Endothelial cell of umbilical vein (primary cell): ENCODE results near the gene ENTPD7. TPM values are rescaled to one million over a fixed set of nuclear protein-coding genes. Genes with fewer than 3 reads are reported as not detected.

Experiments
- BruUV-seq: library from RNA; stranded (reverse); fragments of 400-500 nt; replicated peaks from 2 replicates; lab custom pipeline; 2021; lab: Mats Ljungman, UMichigan
- CTCF ChIA-PET: fragments of 300-600, 350-600 bp; sonication (Branson Sonifier 250); formaldehyde crosslinking; loops from one replicate; lab custom pipeline; 2021; ENCODE audit warnings: antibody characterized with exemption, inconsistent platforms; lab: Charles Lee
- POLR2A ChIA-PET: fragments of 300-600, 350-600 bp; sonication (Branson Sonifier 250); formaldehyde crosslinking; loops from one replicate; lab custom pipeline; 2021; ENCODE audit warnings: antibody characterized with exemption, inconsistent platforms; lab: Charles Lee
- DNase-seq: peaks from one replicate; pipeline ENCODE4 v3.0.0-alpha.2; 2011; ENCODE audit warnings: low read depth, low spot score
- FAIRE-seq: peaks from 2 replicates; lab custom pipeline; 2011; peaks lifted over from hg19 to GRCh38; lab: Jason Lieb, UNC
- H2AFZ ChIP-seq: 2 replicates; pipeline ENCODE4 v1.6.0; 2012; ENCODE audit warnings: low read depth, low read length, control low read depth, inconsistent platforms
- H3K27ac ChIP-seq: 2 replicates; pipeline ENCODE4 v1.5.1; 2011; ENCODE audit warnings: low read depth, mild to moderate bottlenecking, control low read depth, low read length, moderate library complexity; ENCODE audit not compliant: insufficient read depth
- H3K27me3 ChIP-seq, 2 experiments: 2 replicates each; pipeline versions ENCODE4 v1.6.0 to v1.6.1; 2011; ENCODE audit warnings: low read length in 2 of 2, mixed read lengths in 1 of 2; ENCODE audit not compliant: control insufficient read depth in 2 of 2, insufficient read depth in 2 of 2
- H3K36me3 ChIP-seq, 2 experiments: 2 replicates in 1 of 2; 3 replicates in 1 of 2; pipeline ENCODE4 v1.5.1; 2011; ENCODE audit warnings: low read length in 2 of 2, mild to moderate bottlenecking in 1 of 2, moderate library complexity in 1 of 2; ENCODE audit not compliant: control insufficient read depth in 2 of 2, insufficient read depth in 2 of 2; ENCODE audit errors: extremely low read depth in 1 of 2
- H3K4me1 ChIP-seq: 3 replicates; pipeline ENCODE4 v1.5.1; 2011; ENCODE audit warnings: mild to moderate bottlenecking, low read length; ENCODE audit not compliant: control insufficient read depth, insufficient read depth; ENCODE audit errors: extremely low read depth
- H3K4me2 ChIP-seq: 2 replicates; pipeline ENCODE4 v1.6.1; 2011; ENCODE audit warnings: low read length, control low read depth, mixed read lengths; ENCODE audit not compliant: insufficient read depth
- H3K4me3 ChIP-seq, 3 experiments: fragments of 200-600 bp in 1 of 3; sonication (generic), shearing (Covaris generic) in 1 of 3; replicated peaks in 1 of 3; 2 replicates each; pipeline ENCODE4 v1.5.1; 2011 to 2016; ENCODE audit warnings: control low read depth in 3 of 3, low read length in 3 of 3, mild to moderate bottlenecking in 2 of 3, inconsistent platforms in 1 of 3, low read depth in 1 of 3, moderate library complexity in 1 of 3; ENCODE audit not compliant: insufficient read depth in 1 of 3
- H3K79me2 ChIP-seq: 2 replicates; pipeline ENCODE4 v1.6.0; 2012; ENCODE audit warnings: low read length, inconsistent platforms; ENCODE audit not compliant: control insufficient read depth, insufficient read depth
- H3K9ac ChIP-seq: replicated peaks from 2 replicates; pipeline ENCODE3; 2011; ENCODE audit warnings: low read length, control low read depth; ENCODE audit not compliant: insufficient read depth; ENCODE audit errors: extremely low read depth
- H3K9me1 ChIP-seq: replicated peaks from 3 replicates; pipeline ENCODE4 v1.6.0; 2011; ENCODE audit warnings: mild to moderate bottlenecking, low read length; ENCODE audit not compliant: control insufficient read depth, insufficient read depth; ENCODE audit errors: extremely low read depth
- H3K9me3 ChIP-seq: replicated peaks from 2 replicates; pipeline ENCODE4 v1.5.1; 2012; ENCODE audit warnings: low read length, inconsistent platforms; ENCODE audit not compliant: control insufficient read depth, insufficient read depth
- H4K20me1 ChIP-seq: replicated peaks from 2 replicates; pipeline ENCODE3; 2011; ENCODE audit warnings: mild to moderate bottlenecking, low read length; ENCODE audit not compliant: control insufficient read depth, insufficient read depth; ENCODE audit errors: extremely low read depth
- EZH2 ChIP-seq: IDR thresholded peaks from 2 replicates; pipeline ENCODE4 v1.6.1; 2012; ENCODE audit warnings: borderline replicate concordance, low read depth, mild to moderate bottlenecking, moderate library complexity, low read length, inconsistent platforms; ENCODE audit not compliant: severe bottlenecking
- FOS ChIP-seq: IDR thresholded peaks from 2 replicates; pipeline ENCODE4 v1.6.1; 2011; ENCODE audit warnings: mild to moderate bottlenecking, low read length, moderate library complexity, borderline replicate concordance; ENCODE audit not compliant: insufficient read depth
- GATA2 ChIP-seq: IDR thresholded peaks from 2 replicates; pipeline ENCODE4 v1.7.0; 2011; ENCODE audit warnings: low read depth, mild to moderate bottlenecking, moderate library complexity, mixed read lengths, low read length; ENCODE audit not compliant: insufficient read length, insufficient read depth
- JUN ChIP-seq: IDR thresholded peaks from 2 replicates; pipeline ENCODE4 v1.6.1; 2011; ENCODE audit warnings: borderline replicate concordance, low read depth; ENCODE audit not compliant: insufficient read length, insufficient read depth
- MYC ChIP-seq: IDR thresholded peaks from one replicate; pipeline ENCODE4 v1.6.1; 2011; ENCODE audit warnings: mild to moderate bottlenecking, low read depth, low read length
- POLR2A ChIP-seq: IDR thresholded peaks from 2 replicates; pipeline ENCODE4 v1.6.1; 2012; ENCODE audit warnings: low read depth, mild to moderate bottlenecking, control low read depth, low read length
- POLR2AphosphoS5 ChIP-seq: IDR thresholded peaks from 2 replicates; pipeline ENCODE4 v1.6.1; 2012; ENCODE audit warnings: low read depth, mild to moderate bottlenecking, control low read depth, low read length, moderate library complexity; ENCODE audit not compliant: insufficient read depth
- dilution Hi-C: fragments of 300-500 bp; cut with MboI; formaldehyde crosslinking; loops from one replicate; pipeline ENCODE4 v1.15.0; 2019; ENCODE audit warnings: low sequenced_read_pairs; ENCODE audit not compliant: extremely low pct_ligation_motif_present
- intact Hi-C: fragments of 100-400 bp; cut with micrococcal nuclease; formaldehyde crosslinking; loops from one replicate; pipeline ENCODE4 v1.10.0; 2022
- polyA plus RNA-seq, 4 experiments: library from polyadenylated mRNA; depleted of rRNA in 3 of 4; stranded (reverse) in 3 of 4; unstranded in 1 of 4; fragments of >200 nt; gene quantifications; 2 replicates each; pipeline versions ENCODE4 v1.2.1 to v1.2.3, GENCODE V29; 2011 to 2012; ENCODE audit warnings: missing spikeins in 1 of 4
- total RNA-seq: library from RNA; stranded (reverse); gene quantifications from 2 replicates; pipeline ENCODE4 v1.2.3, GENCODE V29; 2021
- TF ChIP-seq, protein P1 (sequence below): IDR thresholded peaks from 2 replicates; pipeline ENCODE4 v1.6.1; 2011; ENCODE audit not compliant: insufficient read depth, insufficient read length
- TF ChIP-seq, protein P2 (sequence below), 2 donors: IDR thresholded peaks; 1 replicate in 1 of 2; 2 replicates in 1 of 2; pipeline ENCODE4 v1.5.1; 2011; ENCODE audit warnings: low read length in 2 of 2, mild to moderate bottlenecking in 2 of 2, moderate library complexity in 2 of 2, control low read depth in 1 of 2, inconsistent platforms in 1 of 2, low read depth in 1 of 2; ENCODE audit not compliant: insufficient read depth in 1 of 2; ENCODE audit errors: extremely low read depth in 1 of 2

Gene ENTPD7
- total and polyA plus RNA-seq, 2 donors (not counting 3 experiments of a cell fraction or from before 2014, with no cell fraction given): 10.1 to 20.6 TPM

DNA sequence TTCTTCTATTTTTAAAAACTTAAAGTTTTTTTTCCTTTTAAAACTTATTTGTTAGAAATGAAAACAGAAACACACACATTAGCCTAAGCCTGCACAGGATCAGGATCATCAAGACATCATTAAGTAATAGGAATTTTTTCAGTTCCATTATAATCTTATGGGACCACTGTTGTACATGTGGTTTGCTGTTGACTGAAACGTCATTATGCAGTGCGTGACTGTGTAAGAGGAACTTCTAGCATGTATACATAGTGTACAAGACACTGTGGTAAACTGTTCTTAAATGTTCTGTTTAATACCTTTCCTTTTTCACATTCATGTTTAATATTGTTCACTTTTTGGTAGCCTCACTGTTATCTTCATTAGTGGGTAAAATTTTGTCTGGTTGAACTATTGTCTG lies 12.1 kb downstream of the ENTPD7 start:
- FAIRE-seq (no peak), DNase-seq (no peak)
- ChIA-PET POLR2A (no interaction called here), CTCF (interaction anchor here (0.6 kb wide), 1 partner anchor 9 kb away, joined by 3 read pairs; no protein-coding TSS in a partner anchor)
- H3K4me1 ChIP-seq: peaks cover 10% of the 10 kb centered on the region
- H4K20me1 ChIP-seq: no peaks in the 10 kb centered on the region
- no peaks in the 10 kb centered on the region for H3K79me2 ChIP-seq
- H3K9me1 ChIP-seq: no peaks in the 10 kb centered on the region
- H3K4me2 ChIP-seq: no peak overlapping the region
- H3K4me3 ChIP-seq: no peak overlapping the region
- dilution Hi-C loops (no loop called here), intact Hi-C loops (no loop called here)
- no TSS peak for BruUV-seq
- no peak overlapping the region for H3K27ac ChIP-seq
- H3K36me3 ChIP-seq: no peaks in the 10 kb centered on the region
- no peaks in the 10 kb centered on the region for H3K9me3 ChIP-seq
- no peak overlapping the region for H3K9ac ChIP-seq
- TF ChIP-seq, protein P1, sequence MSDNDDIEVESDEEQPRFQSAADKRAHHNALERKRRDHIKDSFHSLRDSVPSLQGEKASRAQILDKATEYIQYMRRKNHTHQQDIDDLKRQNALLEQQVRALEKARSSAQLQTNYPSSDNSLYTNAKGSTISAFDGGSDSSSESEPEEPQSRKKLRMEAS: no peak
- no peak for TF ChIP-seq POLR2A
- TF ChIP-seq FOS: no peak
- no peak for TF ChIP-seq GATA2
- TF ChIP-seq POLR2AphosphoS5: no peak
- TF ChIP-seq JUN: no peak
- no peak for TF ChIP-seq EZH2
- TF ChIP-seq MYC: no peak
- TF ChIP-seq, protein P2, sequence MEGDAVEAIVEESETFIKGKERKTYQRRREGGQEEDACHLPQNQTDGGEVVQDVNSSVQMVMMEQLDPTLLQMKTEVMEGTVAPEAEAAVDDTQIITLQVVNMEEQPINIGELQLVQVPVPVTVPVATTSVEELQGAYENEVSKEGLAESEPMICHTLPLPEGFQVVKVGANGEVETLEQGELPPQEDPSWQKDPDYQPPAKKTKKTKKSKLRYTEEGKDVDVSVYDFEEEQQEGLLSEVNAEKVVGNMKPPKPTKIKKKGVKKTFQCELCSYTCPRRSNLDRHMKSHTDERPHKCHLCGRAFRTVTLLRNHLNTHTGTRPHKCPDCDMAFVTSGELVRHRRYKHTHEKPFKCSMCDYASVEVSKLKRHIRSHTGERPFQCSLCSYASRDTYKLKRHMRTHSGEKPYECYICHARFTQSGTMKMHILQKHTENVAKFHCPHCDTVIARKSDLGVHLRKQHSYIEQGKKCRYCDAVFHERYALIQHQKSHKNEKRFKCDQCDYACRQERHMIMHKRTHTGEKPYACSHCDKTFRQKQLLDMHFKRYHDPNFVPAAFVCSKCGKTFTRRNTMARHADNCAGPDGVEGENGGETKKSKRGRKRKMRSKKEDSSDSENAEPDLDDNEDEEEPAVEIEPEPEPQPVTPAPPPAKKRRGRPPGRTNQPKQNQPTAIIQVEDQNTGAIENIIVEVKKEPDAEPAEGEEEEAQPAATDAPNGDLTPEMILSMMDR (IDR thresholded peaks at IDR 0.05; ENCODE audit: extremely low read depth in 1 of 2, insufficient read depth in 1 of 2, low read depth in 1 of 2, low read length in 2 of 2): no peak
- H3K27me3 ChIP-seq: no peaks in the 10 kb centered on the region
- no peak overlapping the region for H2AFZ ChIP-seq
